ENCODE measurements around the gene MSI2.

Gene MSI2

DNA sequence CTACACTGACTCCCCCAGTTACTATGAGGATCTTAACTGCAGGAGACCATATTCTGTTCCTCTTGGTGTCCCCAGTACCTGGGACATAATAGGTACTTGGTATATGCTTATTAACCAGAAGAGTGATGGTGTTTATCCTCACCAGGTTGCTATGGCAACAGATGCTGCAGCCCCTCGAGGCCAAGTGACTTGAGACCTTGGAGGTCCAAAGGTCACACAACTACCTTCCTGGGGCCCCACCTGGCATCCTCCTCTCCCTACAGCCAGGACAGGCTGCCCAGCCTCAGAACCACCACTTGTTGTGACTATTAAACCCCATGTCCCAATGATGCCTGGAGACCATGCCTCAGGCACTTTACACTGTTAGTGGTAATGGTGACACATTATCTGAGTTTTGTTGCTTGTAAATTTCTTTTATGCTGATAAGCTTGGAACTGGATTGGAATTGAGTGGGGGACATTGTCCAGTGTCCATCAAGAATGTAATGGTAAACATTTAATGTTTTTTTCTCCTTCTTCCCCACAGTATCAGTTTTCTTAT lies 299.4 kb downstream of the MSI2 start:
- no peak for DNase-seq (ENCODE audit: low read depth)
- H3K4me3 ChIP-seq (ENCODE audit: low read depth, low read length), result no peak overlapping the region
- no peak for TF ChIP-seq CTCF (conservative IDR thresholded peaks at IDR 0.05; ENCODE audit: low read depth, low read length)

DNA sequence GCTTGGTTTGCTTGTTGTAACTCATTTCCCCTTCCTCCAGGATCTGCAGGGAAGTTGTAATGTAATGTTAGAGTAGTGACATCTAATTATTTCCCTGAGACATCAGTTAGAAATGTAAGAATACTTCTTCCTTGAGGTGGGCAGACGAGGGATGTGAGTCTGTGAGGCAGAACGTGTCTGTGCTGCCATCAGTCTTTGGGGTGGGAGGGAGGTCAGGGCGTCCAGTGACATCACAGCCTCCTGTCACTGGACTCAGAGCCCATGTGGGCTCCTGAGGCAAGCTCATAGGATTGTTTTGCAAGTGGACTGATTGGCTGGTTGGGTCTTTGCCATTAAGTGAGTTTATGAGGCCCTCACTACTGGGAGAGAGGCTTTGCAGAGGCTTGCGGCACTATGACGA lies 300.0 kb downstream of the MSI2 start:
- no peak overlapping the region for H3K4me3 ChIP-seq (ENCODE audit: low read depth, low read length)
- DNase-seq (ENCODE audit: low read depth), result no peak
- no peak for TF ChIP-seq CTCF (conservative IDR thresholded peaks at IDR 0.05; ENCODE audit: low read depth, low read length)

- DNase-seq (ENCODE audit: low read depth), result no peak
- no peak for TF ChIP-seq CTCF (conservative IDR thresholded peaks at IDR 0.05; ENCODE audit: low read depth, low read length)
- H3K4me3 ChIP-seq (ENCODE audit: low read depth, low read length), result no peak overlapping the region
These were observed 300.7 kb downstream of the MSI2 start for GRCh38 chr17:57556977-57557376.

DNA sequence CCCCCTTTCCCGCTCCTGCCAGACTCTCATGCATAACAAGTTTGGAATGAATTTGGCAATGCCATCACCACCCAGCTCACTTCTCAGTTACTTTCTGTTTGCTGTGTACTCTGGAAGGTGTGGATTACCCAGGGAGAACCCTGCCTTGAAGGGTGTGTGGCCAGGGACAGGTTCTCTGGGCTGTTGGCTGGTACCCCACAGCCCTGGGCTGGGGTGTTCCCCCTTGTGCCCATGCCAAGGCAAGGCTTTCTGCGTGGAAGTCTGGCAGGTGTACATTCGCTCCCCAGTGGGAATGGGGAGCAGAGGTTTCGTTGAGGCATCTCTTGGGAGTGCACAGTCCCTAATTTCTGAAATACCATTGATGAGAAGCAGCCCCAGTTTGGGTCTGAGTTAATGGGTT lies 301.1 kb downstream of the MSI2 start:
- DNase-seq (ENCODE audit: low read depth), result no peak
- no peak for TF ChIP-seq CTCF (conservative IDR thresholded peaks at IDR 0.05; ENCODE audit: low read depth, low read length)

DNA sequence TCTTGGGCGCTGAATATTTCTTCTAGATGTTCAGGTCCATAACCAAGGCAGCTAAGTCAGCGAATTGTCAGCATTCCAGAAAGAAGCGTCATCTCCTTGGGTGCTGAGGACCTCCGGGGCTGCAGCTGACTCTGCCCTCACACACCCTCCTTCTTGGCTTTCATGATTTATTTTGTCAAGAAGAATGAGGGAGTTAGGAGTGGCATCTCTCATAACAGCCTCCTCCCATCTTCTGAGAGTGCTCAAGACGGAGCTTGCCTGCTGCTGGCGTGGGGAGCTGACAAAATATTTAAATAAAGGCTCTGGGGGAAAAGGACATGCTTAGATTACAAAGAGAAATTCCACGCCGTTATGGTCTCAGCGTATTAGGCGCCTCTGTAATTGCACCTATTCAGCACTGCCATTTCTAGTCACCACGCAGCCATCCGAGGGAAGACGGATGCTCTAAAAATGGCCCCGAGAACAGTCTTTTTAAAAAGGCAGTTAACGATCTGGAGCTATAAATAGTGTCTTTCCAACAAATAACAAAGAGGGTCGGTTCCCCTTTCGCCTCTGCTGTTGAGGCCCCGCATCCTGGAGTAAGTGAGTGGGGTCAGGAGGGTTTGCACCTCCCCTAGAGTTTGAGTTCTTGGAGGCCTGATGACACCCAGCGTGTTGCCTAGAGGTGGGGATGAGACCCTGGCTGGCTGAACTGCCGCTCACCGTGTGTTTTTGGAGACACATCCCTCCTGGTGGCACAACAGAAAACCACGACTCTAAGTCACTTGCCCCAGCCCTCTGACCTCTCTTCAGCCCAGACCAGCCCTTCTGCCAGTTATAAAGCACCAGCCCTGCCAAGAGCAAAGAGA lies 301.7 kb downstream of the MSI2 start:
- H3K4me3 ChIP-seq (ENCODE audit: low read depth, low read length), result no peak overlapping the region
- peak; percentile 91 for DNase-seq (ENCODE audit: low read depth)
- no peak for TF ChIP-seq CTCF (conservative IDR thresholded peaks at IDR 0.05; ENCODE audit: low read depth, low read length)

More for the DNA sequence above, 301.1 kb downstream of the MSI2 start:
- H3K4me3 ChIP-seq (ENCODE audit: low read depth, low read length), result no peak overlapping the region

DNA sequence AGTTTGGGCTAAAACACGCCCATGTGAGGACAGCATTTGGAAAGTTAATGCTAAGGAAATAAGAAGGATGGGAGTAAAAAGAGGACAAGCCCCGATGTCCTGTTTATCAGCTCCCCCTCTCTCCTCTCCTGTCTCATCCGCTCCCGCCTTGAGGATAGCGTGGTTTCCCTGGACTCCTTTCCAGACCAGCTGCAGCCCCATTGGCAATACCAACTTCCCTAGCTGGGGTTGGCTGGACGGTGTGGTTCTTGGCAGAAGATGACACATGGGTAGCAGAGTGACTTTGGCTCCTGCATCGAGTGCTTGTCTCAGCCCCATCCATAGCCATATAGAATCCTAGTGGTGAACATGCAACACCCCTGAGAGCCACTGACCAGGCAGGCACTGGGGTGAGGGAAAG lies 302.9 kb downstream of the MSI2 start:
- TF ChIP-seq CTCF (conservative IDR thresholded peaks at IDR 0.05; ENCODE audit: low read depth, low read length), result no peak
- DNase-seq (ENCODE audit: low read depth), result no peak
- no peak overlapping the region for H3K4me3 ChIP-seq (ENCODE audit: low read depth, low read length)

All from choroid plexus epithelial cell (primary cell).